ENCODE results near the gene FAM83F.
A peak's percentile ranks its signal among the peaks of the same experiment; 100 is the strongest.

FAM83F gene

DNA sequence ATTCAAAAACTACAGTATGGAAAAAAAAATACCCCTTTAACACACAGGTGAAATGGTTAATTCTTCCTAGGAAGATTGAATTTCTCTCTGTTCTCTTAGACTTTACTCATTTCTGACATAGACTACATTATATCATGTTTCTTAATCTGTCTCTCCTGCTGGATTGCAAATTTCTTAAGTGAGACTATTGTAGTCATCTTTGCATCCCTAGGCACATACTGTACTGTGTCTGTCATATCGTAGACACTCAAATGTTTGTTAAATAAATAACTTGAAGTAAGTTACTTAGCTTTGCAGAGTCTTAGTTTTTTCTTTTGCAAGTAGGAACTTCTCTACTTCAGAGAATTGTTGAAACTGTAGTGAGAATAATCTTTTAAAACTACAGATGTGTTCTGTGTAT lies 58.7 kb downstream of the FAM83F start:
- peaks cover 39% of the 10 kb centered on the region for H3K4me1 ChIP-seq (ENCODE audit: low read length)
- no peaks in the 10 kb centered on the region for H3K36me3 ChIP-seq (replicated peaks; ENCODE audit: low read depth, low read length)
- H4K20me1 ChIP-seq (ENCODE audit: insufficient read depth, low read length) = peaks cover 51% of the 10 kb centered on the region
- peaks cover 4% of the 10 kb centered on the region; the same call in 1 of the 2 replicates for H3K9me3 ChIP-seq (ENCODE audit: insufficient read depth, low read length)
- H3K4me3 ChIP-seq (ENCODE audit: low read length) = no peak overlapping the region
- H3K27ac ChIP-seq (ENCODE audit: low read length) = no peak overlapping the region
- H3K4me2 ChIP-seq (ENCODE audit: low read length) = no peak overlapping the region
- TF ChIP-seq, protein P1, sequence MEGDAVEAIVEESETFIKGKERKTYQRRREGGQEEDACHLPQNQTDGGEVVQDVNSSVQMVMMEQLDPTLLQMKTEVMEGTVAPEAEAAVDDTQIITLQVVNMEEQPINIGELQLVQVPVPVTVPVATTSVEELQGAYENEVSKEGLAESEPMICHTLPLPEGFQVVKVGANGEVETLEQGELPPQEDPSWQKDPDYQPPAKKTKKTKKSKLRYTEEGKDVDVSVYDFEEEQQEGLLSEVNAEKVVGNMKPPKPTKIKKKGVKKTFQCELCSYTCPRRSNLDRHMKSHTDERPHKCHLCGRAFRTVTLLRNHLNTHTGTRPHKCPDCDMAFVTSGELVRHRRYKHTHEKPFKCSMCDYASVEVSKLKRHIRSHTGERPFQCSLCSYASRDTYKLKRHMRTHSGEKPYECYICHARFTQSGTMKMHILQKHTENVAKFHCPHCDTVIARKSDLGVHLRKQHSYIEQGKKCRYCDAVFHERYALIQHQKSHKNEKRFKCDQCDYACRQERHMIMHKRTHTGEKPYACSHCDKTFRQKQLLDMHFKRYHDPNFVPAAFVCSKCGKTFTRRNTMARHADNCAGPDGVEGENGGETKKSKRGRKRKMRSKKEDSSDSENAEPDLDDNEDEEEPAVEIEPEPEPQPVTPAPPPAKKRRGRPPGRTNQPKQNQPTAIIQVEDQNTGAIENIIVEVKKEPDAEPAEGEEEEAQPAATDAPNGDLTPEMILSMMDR (IDR thresholded peaks at IDR 0.05; ENCODE audit: low read depth, low read length) = no peak
- TF ChIP-seq EZH2phosphoT487 (IDR thresholded peaks at IDR 0.05; ENCODE audit: low read depth) = no peak
- no peak overlapping the region for H2AFZ ChIP-seq (ENCODE audit: low read depth, low read length)
- H3K9ac ChIP-seq (ENCODE audit: low read length) = no peak overlapping the region
- peaks cover 19% of the 10 kb centered on the region for H3K79me2 ChIP-seq (ENCODE audit: low read length)
- H3K27me3 ChIP-seq (ENCODE audit: low read depth, low read length) = no peaks in the 10 kb centered on the region

- Histone ChIP-seq H3K9me3 (ENCODE audit: insufficient read depth, low read length) (peaks cover 4% of the 10 kb centered on the region; the same call in 1 of the 2 replicates), H3K4me3 (ENCODE audit: low read length) (no peak overlapping the region), H3K27ac (ENCODE audit: low read length) (no peak overlapping the region), H3K27me3 (ENCODE audit: low read depth, low read length) (no peaks in the 10 kb centered on the region), H3K36me3 (replicated peaks; ENCODE audit: low read depth, low read length) (no peaks in the 10 kb centered on the region), H3K9ac (ENCODE audit: low read length) (no peak overlapping the region), H3K79me2 (ENCODE audit: low read length) (peaks cover 19% of the 10 kb centered on the region), H3K4me2 (ENCODE audit: low read length) (no peak overlapping the region), H3K4me1 (ENCODE audit: low read length) (peaks cover 36% of the 10 kb centered on the region), H4K20me1 (ENCODE audit: insufficient read depth, low read length) (peaks cover 59% of the 10 kb centered on the region), H2AFZ (ENCODE audit: low read depth, low read length) (no peak overlapping the region)
- no peak for TF ChIP-seq EZH2phosphoT487 (IDR thresholded peaks at IDR 0.05; ENCODE audit: low read depth)
- TF ChIP-seq, protein P1 (IDR thresholded peaks at IDR 0.05; ENCODE audit: low read depth, low read length) = no peak
Measured at GRCh38 chr22:40054486-40054885, 59.7 kb downstream of the FAM83F start.

GRCh38 chr22:40055143-40055883 lies 60.6 kb downstream of the FAM83F start:
- Histone ChIP-seq H3K4me3 (ENCODE audit: low read length) (peak overlapping the region; percentile 24), H3K4me1 (ENCODE audit: low read length) (peaks cover 27% of the 10 kb centered on the region), H3K4me2 (ENCODE audit: low read length) (peak overlapping the region; percentile 49), H3K9ac (ENCODE audit: low read length) (no peak overlapping the region), H3K9me3 (ENCODE audit: insufficient read depth, low read length) (peaks cover 4% of the 10 kb centered on the region; the same call in 1 of the 2 replicates), H4K20me1 (ENCODE audit: insufficient read depth, low read length) (peaks cover 60% of the 10 kb centered on the region), H3K79me2 (ENCODE audit: low read length) (peaks cover 18% of the 10 kb centered on the region), H2AFZ (ENCODE audit: low read depth, low read length) (no peak overlapping the region), H3K27ac (ENCODE audit: low read length) (no peak overlapping the region; the same call in 1 of the 2 replicates), H3K27me3 (ENCODE audit: low read depth, low read length) (no peaks in the 10 kb centered on the region), H3K36me3 (replicated peaks; ENCODE audit: low read depth, low read length) (no peaks in the 10 kb centered on the region)
- no peak for TF ChIP-seq EZH2phosphoT487 (IDR thresholded peaks at IDR 0.05; ENCODE audit: low read depth)
- TF ChIP-seq, protein P1 (IDR thresholded peaks at IDR 0.05; ENCODE audit: low read depth, low read length) = no peak

- peaks cover under 1% of the 10 kb centered on the region; the same call in 1 of the 2 replicates for H3K9me3 ChIP-seq (ENCODE audit: insufficient read depth, low read length)
- H3K36me3 ChIP-seq (replicated peaks; ENCODE audit: low read depth, low read length) = no peaks in the 10 kb centered on the region
- peaks cover 12% of the 10 kb centered on the region for H3K79me2 ChIP-seq (ENCODE audit: low read length)
- no peak overlapping the region for H3K27ac ChIP-seq (ENCODE audit: low read length)
- H3K27me3 ChIP-seq (ENCODE audit: low read depth, low read length) = no peaks in the 10 kb centered on the region
- no peak overlapping the region for H3K4me3 ChIP-seq (ENCODE audit: low read length)
- H2AFZ ChIP-seq (ENCODE audit: low read depth, low read length) = no peak overlapping the region
- no peak for TF ChIP-seq EZH2phosphoT487 (IDR thresholded peaks at IDR 0.05; ENCODE audit: low read depth)
- TF ChIP-seq, protein P1 (IDR thresholded peaks at IDR 0.05; ENCODE audit: low read depth, low read length) = no peak
- no peak overlapping the region for H3K9ac ChIP-seq (ENCODE audit: low read length)
- H4K20me1 ChIP-seq (ENCODE audit: insufficient read depth, low read length) = peaks cover 63% of the 10 kb centered on the region
- peaks cover 20% of the 10 kb centered on the region for H3K4me1 ChIP-seq (ENCODE audit: low read length)
- peak overlapping the region; percentile 49 for H3K4me2 ChIP-seq (ENCODE audit: low read length)
Measured at GRCh38 chr22:40056154-40056553, 61.4 kb downstream of the FAM83F start.

All from OCI-LY3 (cell line).